Measurements from ENCODE around the gene EPN1.

DNA sequence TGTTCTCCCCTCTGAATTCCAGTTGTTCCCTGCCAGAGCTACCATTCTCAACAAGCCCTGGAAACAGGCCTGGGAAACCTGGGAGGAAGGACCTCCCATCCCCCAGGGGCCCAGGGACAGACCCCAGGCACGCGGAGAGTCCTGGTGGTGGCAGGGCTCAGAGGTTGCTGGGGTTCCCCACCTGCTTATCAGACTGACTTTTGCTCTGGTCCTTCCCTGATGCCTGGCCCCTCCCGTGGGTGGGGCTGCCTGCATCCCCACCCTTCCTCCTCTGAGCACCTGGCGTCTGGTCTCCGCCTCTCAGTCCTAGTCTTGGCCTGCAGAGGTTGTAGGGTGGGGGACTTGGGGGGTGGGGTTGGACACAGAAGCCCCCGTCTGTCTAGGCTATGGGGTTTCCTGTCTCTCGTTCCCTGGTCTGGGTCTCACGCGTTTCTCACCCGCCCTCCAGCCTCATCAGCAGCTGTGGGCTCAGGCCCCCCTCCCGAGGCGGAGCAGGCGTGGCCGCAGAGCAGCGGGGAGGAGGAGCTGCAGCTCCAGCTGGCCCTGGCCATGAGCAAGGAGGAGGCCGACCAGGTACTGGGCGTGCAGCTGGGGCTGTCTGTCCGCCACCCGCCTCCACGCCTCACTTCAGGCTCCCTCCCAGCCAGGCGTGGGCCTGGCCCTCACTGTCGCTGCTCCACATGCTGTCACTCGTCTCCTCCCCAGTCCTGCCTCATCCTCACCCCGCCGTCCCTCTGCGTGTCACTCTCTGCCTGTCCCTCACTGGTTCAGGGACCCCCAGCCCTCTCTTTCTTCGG lies 13.6 kb downstream of the EPN1 start:
- TF ChIP-seq EZH2 (IDR thresholded peaks at IDR 0.05; ENCODE audit: insufficient read depth, poor library complexity, severe bottlenecking) (no peak), EZH2phosphoT487 (IDR thresholded peaks at IDR 0.05; ENCODE audit: insufficient read depth, low read depth) (no peak)

Data from GM23248 (cell line).